Adipose tissue (tissue), 3 donors: ENCODE measurements around the gene MZF1. TPM values are rescaled to one million over a fixed set of nuclear protein-coding genes. Genes with fewer than 3 reads are reported as not detected.
A peak's percentile ranks its signal among the peaks of the same experiment; 100 is the strongest.

ENCODE experiments used
- H3K27ac ChIP-seq: one replicate; pipeline ENCODE4 v1.5.1; 2013; ENCODE audit warnings: low read depth, low read length
- WGBS, 3 donors: extraction: QIAGEN DNeasy Blood & Tissue Kit; methylation state at CpG; one replicate each; pipeline ENCODE4 v1.1.7; 2013; 5-methylcytosine and 5-hydroxymethylcytosine counted together
- polyA plus RNA-seq, 3 donors: library from polyadenylated mRNA; stranded (reverse); fragments of 200-250 nt; gene quantifications; one replicate each; pipeline ENCODE4 v1.2.3, GENCODE V29; 2013
- donor health status: healthy with polysubstance abuse.
- donor health status: Bipolar disorder and iron deficiency.
- donor health status: healthy.

MZF1 gene
- polyA plus RNA-seq, 3 donors: 11.2 to 16.4 (median 14.7) TPM

DNA sequence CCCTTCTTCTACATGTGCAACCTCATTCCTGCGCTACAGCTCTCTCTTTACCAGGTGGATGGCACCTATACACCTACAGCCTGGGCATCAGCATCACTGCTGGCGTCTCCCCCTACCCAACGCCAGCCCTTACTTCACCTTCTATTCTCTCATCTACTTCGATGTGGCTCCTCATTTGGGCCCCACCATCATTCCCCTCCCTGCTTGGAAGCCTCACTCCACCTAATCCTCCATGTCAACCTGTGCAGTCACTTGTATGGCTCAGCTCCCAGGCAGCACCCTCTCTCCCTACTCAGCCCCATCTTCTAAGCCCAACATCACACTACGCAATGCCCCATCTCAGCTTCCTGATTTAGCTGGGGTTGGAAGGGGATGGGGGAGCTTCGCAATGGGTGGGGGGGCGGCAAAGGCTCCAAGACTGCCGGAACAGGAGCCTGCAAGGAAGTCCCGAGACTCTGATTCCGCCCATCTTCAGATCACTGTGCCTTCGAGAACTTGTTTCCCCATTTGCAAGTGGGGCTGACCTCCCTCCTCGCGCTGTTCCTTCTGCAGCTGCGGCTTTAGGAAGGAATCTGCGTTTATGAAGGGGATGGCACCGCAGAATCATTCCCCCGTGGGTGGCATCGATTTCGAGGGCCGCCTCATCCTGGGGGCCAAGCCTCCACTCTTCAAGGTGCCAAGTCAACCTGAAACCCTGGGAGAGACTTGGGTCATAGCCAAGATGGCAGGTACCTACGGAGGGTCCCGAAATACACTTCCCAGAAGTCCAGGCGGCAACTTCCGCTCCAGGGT lies 913 bp downstream of the MZF1 start:
- WGBS, 3 donors: 34 to 46% (median 38%) methylated on average over 23 to 24 of the region's 24 CpGs
- H3K27ac ChIP-seq: peak overlapping the region; percentile 62

DNA sequence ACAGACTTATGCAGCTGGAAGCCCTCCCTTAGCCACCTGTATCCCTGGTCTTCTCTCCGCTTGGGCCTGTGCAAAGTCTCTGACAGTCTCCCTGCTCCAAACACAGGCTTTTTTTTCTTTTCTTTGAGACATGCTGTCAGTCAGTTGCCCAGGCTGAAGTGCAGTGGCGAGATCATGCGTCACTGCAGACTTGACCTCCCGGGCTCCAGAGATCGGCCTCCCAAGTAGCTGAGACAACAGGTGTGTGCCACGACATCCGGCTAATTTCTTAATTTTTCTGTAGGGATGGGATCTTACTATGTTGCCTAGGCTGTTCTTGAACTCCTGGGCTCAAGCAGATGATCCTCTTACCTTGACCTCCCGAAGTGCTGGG lies 1.6 kb downstream of the MZF1 start:
- H3K27ac ChIP-seq: no peak overlapping the region
- WGBS, 3 donors: 95 to 96% (median 96%) methylated on average over 8 of the region's 8 CpGs

DNA sequence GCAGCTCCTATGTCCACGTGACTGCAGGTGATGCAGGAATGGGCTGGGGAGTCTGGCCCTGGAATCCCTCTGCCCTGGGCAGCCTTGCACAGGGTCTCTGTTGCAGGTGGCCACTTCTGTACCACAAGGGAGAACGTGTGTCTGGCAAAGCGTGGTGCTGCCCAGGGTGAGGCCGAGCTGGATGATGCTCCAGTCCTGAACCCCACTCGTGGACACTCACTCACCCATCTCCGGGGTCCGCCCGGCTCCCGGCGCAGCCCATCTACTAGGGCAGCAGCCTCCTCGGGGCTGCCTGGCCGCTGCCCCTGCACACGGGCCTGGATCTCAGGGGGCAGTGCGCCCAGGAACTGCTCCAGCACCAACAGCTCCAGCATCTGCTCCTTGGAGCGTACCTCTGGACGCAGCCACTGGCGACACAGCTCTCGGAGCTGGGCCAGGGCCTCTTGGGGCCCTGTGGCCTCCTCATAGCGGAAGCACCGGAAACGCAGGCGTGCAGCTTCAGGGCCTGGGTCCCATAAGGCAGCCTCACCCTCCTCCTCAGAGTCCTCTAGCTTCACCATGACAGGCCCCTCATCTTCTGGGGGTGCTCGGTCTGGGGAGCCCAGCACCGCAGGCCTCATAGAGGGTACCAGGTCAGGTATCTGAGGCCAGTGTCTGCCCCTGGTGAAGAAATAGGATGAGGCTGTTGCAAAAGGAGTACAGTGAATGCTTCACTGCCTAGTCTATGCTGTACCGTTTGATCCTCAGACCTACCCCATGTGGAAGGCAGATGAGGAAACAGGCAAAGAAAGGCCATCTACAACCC lies 2.2 kb downstream of the MZF1 start:
- no peak overlapping the region for H3K27ac ChIP-seq
- 88 to 91% (median 89%) methylated on average over 24 to 25 of the region's 25 CpGs for WGBS, 3 donors

DNA sequence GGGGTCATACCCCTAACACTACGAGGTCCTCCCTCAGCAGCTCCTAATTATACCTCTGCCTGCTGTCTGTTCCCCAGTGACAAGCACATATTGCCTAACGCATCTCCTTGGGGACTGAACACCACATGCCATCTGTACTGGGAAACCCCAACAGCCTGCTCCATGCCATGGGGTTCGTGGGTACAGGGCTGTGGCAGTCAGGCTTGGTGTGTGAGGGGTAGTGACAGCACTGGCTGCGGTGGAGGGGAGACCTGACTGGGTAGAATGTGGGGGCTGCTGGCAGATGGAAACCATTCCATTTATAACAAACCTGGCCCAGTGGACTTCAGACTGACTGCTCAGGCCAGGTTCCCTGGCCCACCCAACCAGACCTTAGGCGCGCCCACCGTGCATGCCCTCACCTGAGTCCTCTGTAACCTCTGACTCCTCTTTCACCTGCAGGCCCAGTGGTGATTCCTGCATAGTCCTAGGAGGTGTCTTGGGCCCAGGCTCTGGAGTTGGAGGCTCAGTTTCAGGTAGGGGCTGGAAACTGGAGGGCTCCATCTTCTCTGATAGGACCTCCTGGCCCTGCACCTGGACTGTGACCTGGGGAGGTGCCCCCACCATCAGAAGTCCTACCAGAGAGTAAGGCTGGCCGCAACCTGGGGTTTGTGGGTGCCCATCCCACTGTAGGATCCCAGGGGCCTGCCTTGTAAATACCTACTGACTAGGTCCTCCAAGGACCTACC lies 3.0 kb downstream of the MZF1 start:
- 81 to 92% (median 88%) methylated on average over 8 of the region's 8 CpGs for WGBS, 3 donors

DNA sequence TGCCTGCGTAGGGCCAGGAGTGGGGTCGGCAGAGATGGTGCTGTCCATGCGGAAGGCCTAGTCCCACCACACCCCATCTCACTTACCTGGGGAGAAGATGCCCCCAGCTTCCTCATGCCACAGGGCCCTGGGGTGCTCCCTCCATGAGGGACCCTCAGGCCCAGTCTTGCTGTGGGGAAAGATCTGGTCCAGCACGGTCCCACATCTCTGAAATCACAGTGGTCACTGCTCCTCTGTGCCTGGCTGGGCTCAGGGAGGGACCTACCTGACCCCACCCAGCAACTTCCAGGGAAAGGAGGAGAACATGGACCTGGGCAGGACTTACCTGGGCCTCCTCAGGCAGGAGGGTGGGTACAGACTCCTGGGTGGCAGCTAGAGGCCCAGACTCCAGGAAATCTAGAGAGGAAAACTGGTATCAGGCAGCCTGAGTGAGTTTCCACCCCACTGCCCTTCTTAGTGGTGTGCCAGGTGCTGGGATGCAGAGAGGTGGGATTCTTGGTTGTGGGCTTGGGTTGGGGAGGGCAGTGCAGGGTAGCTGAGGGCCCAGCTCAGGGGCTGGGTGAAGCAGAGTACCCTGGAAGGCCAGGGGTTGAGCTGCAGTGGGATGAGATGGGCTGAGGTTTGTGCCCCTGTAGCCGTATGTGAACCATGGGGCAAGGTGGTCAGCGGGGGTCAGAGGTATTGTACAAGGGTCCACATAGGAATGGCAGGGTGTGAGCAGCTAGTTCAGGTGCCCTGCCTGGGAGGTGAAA lies 3.8 kb downstream of the MZF1 start:
- WGBS, 3 donors: 91 to 96% (median 93%) methylated on average over 6 of the region's 6 CpGs

More for the DNA sequence above, 3.0 kb downstream of the MZF1 start:
- H3K27ac ChIP-seq: no peak overlapping the region

DNA sequence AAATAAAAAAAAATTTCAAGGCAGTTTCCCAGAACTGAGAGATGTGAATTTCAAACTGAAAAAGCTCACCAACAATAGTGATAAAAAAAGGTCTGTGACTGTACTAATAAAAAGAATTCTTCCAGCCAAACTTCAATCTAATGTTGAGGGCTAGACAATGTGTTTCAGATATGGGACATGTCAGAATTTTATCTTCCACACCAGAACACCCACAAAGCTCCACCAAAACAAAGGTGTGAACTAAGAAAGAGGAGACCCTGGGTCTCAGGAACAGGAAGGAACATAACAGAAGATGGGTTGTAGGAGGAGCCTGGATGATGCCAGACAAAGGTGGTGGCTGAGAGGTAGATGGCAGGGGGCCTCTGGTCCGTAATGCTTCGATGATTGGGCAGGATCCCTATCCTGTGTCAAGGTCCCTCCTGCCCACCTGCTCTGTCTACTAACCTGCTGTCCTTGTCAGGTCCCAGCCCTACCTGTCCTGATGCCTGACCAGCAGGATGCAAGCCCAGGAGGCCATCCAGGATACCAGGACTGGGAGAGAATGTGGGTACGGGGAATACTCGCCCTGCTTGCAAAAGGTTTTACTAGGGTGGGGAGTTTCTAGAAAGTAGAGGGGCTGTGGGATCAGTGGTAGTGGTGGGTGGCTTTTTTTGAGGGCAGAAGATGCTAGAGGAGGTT lies 4.5 kb downstream of the MZF1 start:
- WGBS, 3 donors: 92 to 95% (median 94%) methylated on average over 4 of the region's 4 CpGs
- H3K27ac ChIP-seq: no peak overlapping the region

More for the DNA sequence above, 3.8 kb downstream of the MZF1 start:
- no peak overlapping the region for H3K27ac ChIP-seq

DNA sequence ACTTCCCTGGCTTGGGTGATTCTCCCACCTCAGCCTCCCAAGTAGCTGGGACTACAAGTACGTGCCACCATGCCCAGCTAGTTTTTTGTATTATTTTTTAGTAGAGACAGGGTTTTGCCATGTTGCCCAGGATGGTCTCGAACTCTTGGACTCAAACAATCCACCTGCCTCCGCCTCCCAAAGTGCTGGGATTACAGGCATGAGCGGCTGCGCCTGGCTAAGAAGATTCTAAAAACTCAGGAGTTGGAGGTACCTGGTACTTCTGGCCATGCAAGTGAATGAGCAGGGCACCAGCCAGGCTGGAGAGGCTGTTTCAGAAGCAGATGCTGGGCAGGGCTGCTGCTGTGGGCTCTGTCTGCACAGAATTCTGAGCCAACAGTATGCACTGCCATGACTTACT lies 6.1 kb downstream of the MZF1 start:
- H3K27ac ChIP-seq: no peak overlapping the region
- 95 to 96% (median 96%) methylated on average over 5 of the region's 5 CpGs for WGBS, 3 donors

DNA sequence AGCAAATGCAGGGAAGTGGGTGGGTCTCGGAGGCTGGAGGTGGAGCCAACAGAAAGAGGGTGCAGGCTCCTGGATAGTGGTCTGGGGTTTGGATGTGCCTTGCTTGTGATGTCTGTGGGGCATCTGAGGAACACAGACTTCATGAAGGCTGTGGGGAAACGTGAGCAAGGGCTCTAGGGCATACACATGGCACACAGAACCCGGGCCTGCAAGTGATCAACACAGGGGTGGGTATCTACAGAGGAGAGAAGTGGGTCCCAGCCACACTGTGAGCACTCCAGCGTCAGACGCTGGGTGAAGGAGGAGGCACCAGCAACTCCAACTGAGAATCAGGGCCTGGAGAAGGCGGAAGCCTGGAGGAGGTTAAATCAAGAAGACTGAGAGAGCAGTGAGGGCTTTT lies 9.3 kb downstream of the MZF1 start:
- WGBS, 3 donors: 77 to 86% (median 78%) methylated on average over 6 of the region's 6 CpGs
- H3K27ac ChIP-seq: no peak overlapping the region

DNA sequence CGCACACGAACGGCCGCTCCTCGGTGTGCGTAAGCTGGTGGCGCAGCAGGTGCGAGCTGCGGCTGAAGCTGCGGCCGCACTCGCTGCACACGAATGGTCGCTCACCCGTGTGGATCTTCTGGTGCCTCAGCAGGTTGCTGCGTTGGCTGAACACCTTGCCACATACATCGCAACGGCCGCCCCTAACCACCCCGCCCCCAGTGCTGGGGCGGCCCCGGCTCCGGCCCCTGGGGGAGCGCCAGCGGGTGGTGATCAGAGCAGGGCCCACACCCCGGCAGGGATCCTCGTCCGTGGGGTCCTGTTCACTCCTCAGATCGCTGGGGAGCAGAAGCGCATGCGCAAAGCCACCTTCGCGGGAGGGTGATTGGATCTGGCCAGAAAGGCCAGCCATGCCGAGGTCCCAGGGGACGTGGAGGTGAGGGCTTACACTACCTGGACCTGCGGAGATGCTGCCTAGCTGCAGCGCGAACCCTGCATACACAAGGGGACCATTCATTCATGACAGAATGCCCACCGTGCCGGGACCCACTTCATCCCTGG lies 10.0 kb downstream of the MZF1 start:
- no peak overlapping the region for H3K27ac ChIP-seq
- WGBS, 3 donors: 3 to 4% (median 4%) methylated on average over 36 to 40 of the region's 40 CpGs

DNA sequence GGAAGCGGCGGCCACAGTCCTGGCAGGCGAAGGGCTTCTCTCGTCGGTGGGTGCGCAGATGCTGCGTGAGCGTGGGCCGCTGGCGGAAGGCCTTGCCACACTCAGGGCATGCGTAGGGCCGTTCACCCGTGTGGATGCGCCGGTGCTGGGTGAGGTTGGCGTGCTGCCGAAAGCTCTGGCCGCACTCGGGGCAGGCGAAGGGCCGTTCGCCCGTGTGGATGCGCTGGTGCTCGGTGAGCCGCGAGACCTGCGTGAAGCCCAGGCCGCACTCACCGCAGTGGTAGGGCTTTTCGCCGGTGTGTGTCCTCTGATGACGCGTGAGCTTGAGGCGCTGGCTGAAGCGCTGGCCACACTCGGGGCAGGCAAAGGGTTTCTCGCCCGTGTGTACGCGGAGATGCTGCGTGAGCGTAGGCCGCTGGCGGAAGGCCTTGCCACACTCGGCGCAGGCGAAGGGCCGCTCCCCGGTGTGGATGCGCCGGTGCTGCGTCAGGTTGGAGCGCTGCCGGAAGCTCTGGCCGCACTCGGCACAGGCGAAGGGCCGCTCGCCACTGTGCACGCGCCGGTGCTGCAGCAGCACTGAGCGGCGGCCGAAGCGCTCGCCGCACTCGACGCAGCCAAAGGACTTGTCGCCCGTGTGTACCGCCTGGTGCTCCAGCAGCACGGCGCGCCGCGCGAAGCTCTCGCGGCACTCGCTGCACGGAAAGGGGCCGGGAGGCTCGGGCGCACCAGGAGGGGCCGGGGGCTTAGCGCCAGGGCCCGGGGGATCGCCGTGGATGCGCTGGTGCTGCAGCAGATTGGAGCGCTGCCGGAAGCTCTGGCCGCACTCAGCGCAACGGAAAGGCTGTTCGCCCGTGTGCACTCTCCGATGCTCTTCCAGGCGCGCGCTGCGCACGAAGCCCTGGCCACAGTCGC lies 10.8 kb downstream of the MZF1 start:
- 5 to 8% (median 6%) methylated on average over 92 to 107 of the region's 107 CpGs for WGBS, 3 donors
- H3K27ac ChIP-seq: no peak overlapping the region

DNA sequence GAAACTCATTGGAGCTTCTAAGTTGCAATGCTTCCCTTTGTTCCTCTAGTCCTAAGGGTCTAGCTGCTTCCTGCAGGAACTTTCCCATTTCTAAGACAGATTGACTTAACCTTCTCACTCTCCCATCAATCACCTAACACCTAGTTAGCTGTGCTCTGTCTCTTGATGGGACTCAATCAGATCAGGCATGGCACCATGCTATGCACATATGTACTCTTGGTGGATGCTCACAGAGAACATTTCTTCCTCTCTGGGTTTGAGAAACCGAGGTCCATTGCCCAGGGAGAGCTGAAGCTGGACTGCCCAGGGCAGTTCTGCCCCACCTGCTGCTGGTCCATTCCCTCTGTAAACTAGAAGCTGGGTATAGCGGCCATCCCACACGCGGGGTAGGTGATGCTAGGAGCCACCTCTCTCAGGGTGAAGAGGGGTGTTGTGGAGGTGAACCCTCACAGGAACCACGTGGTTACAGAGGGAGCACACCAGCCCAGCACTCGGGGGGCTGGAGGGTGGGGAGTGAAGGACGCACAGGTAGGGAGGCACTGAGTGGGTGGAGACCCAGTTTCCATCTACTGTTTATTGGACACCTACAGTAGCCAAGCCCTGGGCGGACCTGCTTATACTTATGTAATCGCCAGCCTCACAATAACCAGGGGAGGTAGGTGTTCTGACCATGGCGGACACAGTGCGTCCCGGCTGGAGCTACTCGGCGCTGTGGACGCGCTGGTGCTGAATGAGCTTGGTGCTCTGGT lies 11.6 kb downstream of the MZF1 start:
- WGBS, 3 donors: 36 to 63% (median 60%) methylated on average over 16 of the region's 16 CpGs
- no peak overlapping the region for H3K27ac ChIP-seq

DNA sequence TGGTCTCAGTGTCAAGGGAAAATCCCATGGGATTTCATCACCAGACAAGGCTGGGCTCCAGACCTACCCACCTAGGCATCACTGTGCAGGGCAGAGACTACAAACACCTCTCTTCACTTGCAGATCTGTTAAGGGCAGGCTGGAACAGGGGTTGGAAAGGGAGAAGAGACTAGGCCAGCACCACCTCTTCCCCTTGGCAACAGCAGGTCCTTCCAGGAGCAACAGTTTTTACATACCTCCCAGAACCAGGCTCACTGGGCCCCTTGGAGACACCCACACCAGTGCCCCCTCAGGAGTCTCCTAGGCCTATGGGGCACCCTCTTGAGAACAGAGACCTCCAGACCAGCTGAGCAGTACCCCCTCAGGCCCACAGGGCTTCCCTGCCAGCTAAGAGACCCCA lies 12.2 kb downstream of the MZF1 start:
- H3K27ac ChIP-seq: no peak overlapping the region

DNA sequence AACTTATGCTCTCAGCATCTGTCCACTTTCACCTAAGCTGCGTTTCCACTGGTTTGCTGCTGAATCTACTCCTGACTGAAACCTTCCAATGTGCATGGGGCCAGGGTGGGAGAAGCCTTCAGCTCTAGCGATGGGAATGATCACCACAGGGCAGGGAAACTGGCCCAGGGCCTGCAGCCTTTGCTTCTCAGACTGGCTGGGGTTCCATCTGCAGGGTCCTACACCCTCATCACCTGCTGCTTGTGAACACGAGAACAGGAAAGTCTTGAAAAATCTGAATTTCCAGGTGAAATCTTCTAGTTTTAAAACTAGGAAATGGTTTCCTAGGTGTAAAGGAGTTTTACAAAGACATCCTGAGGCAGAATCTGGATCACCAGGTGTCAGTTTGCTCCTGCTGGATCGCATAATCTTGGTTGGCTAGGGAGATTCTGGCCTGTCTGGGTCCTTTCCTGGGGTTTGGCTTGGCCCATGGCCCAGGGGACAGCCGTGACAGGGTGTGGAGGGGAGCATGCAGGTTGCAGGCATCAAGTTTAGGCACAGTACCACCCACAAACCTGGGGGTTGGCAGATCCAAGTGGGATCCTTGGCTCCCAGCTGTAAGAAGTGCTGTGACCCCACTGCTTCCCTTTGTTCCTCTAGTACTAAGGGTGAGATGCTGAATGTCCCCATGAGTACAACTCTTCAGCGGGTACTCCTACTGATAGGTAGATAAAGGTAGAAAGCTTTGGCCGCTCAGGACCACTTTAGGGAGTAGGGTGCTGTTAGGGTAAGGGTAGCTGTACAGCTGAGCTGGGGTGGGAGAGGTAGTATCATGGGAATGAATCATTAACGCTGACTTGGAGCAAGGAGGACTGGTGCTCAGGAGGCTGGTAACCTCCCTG lies 12.9 kb downstream of the MZF1 start:
- no peak overlapping the region for H3K27ac ChIP-seq
- 79 to 84% (median 83%) methylated on average over 8 of the region's 8 CpGs for WGBS, 3 donors

DNA sequence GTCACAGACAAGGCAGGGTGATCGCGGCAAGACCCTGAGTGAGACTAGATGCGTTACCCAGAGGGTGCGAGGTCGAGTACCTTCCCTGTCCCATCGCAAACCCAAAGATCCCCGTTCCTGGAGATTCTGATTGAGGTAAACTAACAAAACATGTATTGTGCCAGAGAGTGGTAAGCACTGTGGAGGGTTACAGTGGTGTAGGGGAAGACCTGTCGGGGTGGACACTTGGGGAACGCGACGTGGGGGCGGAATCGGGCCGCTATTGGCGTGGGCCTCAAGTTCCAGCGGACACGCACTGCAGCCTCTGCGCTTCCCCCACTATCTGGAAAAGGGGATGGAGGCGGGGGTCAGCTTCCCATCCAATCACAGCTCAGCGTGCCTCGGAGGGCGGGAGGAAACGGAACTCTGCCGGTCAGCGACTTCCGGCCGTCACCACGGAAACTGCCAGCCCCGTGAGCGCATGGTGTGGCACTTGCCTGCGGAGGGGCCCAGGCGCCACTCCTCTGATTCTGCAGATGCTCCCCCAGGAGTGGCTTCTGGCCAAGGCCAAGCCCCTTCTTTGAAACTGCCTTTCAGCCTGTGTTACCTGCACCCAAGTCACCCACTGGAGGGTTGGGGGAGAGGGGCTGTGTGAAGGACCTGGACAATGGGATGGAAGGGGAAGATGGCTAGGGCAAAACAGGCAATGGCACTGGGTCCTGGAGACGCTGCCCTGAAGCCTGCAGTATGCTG lies 13.7 kb downstream of the MZF1 start:
- peak overlapping the region; percentile 90 for H3K27ac ChIP-seq
- WGBS, 3 donors: 1% methylated on average over 33 of the region's 33 CpGs
